ENCODE data around the gene GGA3.
"Not testable (repeated sequence)": the region's sequence is repeated elsewhere in the genome, so short reads cannot be mapped to it uniquely, and the experiment has no call there.

GGA3 gene

GRCh38 chr17:75218131-75218530 lies 43.3 kb downstream of the GGA3 start:
- no peak for DNase-seq (ENCODE audit: low read depth in 2 of 2)

- no peak for DNase-seq (ENCODE audit: low read depth in 2 of 2)
Observed at GRCh38 chr17:75209061-75209460, 52.3 kb downstream of the GGA3 start.

GRCh38 chr17:75208161-75208560 lies 53.2 kb downstream of the GGA3 start:
- no peak for DNase-seq (ENCODE audit: low read depth in 2 of 2)

GRCh38 chr17:75207760-75208159 lies 53.6 kb downstream of the GGA3 start:
- DNase-seq (ENCODE audit: low read depth in 2 of 2): no peak

GRCh38 chr17:75207050-75207407 lies 54.4 kb downstream of the GGA3 start:
- DNase-seq (ENCODE audit: low read depth in 2 of 2): not testable (repeated sequence)

- DNase-seq (ENCODE audit: low read depth in 2 of 2): no peak
Observed at GRCh38 chr17:75205793-75206163, 55.6 kb downstream of the GGA3 start.

- peak; percentile 85 to 92 for DNase-seq (ENCODE audit: low read depth in 2 of 2)
Observed at GRCh38 chr17:75205037-75205792, 56.2 kb downstream of the GGA3 start, which contains the start of gene NUP85. Gene NUP85 (plus strand): TSS chr17:75205679. CDS start chr17:75205762, 83 bp downstream.

GRCh38 chr17:75199886-75200618 lies 61.4 kb downstream of the GGA3 start:
- DNase-seq (ENCODE audit: low read depth in 2 of 2): no peak

GRCh38 chr17:75194879-75195278 lies 66.5 kb downstream of the GGA3 start:
- DNase-seq (ENCODE audit: low read depth in 2 of 2): no peak

GRCh38 chr17:75191584-75191983 lies 69.8 kb downstream of the GGA3 start:
- DNase-seq (ENCODE audit: low read depth in 2 of 2): no peak

- no peak for DNase-seq (ENCODE audit: low read depth in 2 of 2)
Observed at GRCh38 chr17:75188614-75189013, 72.8 kb downstream of the GGA3 start.
